Hematopoietic multipotent progenitor cell treated with erythropoietin and hydrocortisone succinate and interleukin-3 and kit ligand, for 6 days (in vitro differentiated cells): ENCODE measurements around the gene P2RY14.

Source experiments
- DNase-seq: peaks from one replicate; pipeline ENCODE4 v3.0.0-alpha.2; 2015

Gene P2RY14

DNA sequence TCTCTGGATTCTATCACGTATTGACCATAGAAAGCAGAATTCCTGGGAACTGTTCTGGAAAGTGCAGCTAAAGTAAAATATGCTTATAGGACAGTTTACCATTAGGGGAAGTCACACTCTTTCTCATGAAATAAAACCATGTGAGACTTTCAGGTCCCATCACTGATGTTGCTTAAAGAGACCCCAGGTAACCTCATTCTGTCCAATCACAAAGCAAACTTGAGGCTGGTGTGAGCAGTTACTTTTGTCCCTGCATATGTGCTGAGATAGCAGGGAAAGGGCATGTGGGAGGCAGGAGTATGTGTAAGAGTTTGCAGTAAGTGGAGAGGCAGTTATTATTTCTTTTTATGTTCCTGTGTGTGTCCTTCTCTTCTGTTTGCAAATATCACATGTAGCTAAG is 22.2 kb upstream of the P2RY14 start:
- no peak for DNase-seq

DNA sequence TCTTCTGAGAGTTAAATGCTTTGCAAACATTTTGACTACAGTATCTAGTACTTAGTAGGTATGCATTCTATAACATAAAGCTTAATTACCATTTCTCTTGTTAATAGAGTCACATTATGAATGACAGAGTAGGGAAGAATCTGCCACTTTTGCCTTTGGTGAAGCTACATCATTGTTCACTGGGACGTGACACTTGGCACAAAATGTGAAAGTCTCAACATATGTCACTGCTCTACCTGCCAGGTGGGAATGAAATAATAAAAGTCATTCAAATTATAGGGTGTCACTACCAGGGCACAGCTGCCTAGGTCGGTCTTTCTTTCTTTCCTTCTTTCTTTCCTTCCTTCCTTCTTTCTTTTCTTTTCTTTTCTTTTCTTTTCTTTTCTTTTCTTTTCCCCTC is 20.7 kb upstream of the P2RY14 start:
- DNase-seq: no peak

DNA sequence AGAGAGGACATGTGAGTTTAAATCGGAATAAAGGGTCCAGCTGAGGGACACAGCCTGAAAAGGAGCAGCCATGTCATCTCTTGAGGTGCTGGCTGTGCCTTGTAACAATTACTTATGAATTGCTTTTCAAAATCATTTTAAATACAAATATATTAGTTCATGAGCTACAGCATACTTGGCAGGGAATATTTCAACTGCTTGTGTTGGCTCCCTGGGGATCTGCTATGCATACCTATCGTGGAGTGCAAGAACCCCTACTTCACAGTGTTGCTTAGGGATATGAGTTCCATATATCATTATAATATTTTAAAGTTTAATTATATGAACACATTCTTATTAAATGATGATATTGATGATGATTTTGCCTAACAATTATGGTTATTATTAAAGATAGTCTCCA is 19.1 kb upstream of the P2RY14 start:
- DNase-seq: no peak

DNA sequence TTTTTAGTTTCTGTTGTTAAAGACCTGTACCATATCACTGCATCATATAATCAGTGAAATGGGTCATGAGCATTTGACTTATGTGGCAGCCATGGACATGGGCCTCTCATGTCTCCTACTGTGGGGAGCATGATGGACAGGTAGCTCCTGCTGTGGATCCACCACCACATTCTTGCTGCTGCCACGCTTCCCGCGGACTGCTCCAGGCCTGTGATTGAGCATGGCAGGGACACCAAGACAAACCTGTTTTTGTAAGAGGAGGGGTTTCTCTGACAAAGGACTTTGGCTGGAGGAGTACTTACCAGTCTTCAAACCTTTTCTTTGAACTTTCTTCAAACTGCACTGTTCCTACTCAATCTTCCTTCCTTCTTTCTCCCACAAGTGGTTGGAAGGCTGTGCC is 17.9 kb upstream of the P2RY14 start:
- DNase-seq: no peak

DNA sequence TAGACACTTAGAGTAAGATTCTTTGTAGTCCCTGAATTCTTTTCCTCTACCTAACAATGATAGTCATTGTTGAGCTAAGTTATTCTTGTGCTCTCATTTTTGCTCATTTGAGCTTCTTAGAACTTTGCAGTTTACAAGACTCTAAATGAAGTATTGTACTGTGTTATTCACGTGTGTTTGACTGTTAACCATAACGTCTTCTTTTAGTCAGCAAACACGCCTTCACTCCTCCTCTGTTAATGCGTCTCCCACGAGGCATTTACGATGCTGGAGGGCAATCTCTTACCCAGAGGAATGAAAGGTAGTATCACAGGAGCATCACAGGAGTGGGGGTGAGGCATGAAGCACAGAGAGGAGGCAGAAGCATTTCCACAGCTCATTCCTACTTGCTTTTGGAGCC is 14.8 kb upstream of the P2RY14 start:
- DNase-seq: no peak

DNA sequence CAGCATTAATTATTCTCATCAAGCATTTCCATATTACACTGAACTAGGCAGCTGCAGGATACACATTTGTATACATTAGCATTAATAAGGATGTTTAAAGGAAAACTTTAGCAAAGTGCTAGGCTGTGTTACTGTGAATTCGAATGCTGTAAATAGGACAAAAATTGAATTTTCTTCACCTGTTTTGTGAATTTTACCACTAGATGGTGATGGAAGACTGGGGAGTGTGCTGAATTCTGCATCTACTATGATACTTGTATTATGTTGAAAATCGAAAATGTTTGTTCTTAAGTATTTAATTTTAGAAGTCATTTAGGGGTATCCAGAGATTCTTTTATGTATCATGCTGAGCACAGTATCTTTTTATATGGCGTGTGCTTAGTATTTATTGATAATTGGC is 12.3 kb upstream of the P2RY14 start:
- peak; percentile 28 for DNase-seq

DNA sequence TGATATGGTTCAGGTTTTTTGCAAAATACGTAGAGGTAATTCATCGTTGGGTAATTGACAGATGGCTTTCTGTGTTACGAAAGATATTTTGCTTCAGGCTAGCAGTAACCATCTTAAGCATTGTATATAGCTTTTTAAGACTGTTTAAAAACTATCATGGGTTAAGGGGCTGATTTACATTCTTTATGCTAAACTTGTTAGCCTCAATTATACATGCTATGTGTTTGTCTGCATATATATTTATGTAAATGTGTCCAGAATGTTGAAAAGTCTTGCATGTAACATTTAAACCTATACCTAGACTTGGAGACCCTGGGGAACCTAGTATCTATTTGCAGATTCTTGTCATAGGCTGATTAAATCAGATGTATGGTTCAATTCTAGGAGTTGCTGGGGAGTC is 11.1 kb upstream of the P2RY14 start:
- no peak for DNase-seq

DNA sequence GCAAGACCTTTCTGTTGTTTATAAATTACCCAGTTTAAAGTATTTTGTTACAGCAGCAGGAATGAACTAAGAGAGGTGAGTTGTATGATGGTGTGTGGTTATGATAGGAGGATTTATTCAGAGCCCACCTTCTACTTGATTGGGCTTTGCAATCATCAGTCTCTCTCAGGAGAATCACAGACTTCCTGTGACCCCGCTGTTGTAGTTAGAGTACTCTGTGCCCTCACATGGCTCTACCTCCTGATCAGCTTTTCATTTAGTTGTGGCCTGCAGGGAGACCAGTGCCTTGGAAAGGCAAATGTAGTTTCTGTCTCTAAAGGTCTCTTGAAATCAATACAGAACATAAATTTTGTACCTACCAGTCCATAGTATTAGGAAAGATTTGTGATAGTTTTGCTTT is 7.6 kb upstream of the P2RY14 start:
- no peak for DNase-seq

DNA sequence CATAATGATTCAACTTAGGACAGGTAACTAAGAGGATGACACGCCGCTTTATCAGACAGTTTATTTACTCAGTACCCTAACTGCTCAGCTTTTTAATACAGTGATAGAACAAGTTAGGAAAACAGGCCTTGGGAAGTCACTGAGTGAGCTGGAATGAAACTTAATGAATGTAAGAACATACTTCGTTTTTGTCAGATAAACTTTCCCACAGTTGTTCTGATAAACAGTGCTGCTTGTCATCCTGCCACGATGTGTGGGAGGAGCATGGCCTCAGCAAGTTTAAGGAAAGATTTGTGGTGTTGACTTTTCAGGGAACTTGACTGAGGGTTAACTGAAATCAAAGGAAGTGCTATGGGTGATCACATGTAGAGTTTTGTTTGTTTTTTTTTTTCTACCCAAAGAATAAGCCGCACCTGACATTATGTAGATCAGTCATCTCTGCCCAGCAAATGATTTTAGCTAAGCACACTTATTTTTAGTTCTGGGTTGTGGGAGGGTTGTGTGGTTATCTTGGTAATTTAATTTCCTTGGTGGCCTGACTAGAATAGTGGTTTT is 5.6 kb upstream of the P2RY14 start:
- peak; percentile 63 for DNase-seq

DNA sequence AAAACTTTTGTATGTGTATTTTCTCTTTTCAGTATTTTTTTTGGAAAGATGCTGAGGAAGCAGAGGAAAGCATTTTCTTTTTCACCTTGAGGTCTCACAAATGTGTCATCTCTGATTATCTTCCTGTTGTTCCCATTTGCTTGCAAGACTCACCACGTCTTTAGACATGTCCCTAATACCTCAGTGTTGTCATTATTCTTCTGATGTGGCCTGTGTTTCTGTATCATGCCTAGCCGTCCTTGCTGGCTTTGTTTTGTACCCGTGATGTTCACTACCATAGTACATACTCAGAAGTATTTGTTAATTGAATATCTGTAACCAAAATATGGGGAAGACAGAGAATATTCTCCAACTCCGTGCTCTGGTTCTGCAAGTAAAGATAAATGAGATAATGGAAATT is 5.0 kb upstream of the P2RY14 start:
- DNase-seq: peak; percentile 5

DNA sequence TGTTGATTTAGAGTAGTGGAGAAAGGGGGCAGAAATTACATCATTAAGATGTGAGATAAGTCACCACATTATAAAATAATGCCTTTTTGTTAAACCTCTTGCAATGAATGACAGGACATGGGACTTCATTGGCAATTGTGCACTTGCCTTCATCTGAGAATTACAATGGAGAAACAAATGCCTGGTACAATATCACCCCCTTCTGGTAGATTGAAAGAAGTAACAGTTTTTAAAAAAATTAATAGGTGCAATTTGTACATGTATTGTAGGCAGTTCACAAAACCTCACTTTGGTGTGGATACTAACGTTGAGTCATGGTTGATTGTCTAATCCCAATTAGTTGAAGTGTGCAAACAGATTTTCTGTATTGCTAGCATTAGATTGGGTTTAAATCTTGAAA is 4.6 kb upstream of the P2RY14 start:
- peak; percentile 83 for DNase-seq

DNA sequence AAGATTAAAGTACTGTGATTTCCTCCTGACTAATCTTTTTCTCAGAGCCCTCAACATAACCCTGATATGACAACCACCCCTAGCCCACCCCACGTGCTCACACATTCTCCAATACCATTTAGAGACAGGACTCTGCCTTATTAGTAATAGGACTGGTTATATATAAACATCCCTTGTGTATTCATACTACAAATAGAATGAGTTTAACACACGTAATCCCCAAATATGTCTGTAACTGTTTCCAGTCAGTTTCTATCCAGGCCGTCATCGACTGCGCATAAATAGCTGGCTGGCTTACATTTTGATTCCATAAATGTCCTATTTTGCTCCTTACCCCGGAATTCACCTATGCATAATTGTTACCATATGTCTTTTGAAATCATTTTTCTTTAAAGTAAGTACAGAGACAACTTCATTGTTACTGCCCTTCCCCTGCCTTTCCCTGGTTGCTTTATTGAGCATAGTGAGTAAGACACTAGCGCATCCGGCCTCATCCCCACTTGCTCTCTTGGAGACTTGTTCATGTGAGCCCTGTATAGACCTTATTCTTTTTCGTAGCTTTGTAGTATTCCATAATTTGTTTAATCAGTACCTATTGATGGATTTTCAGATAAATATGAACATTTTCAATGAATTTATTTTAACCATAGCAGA is 3.5 kb upstream of the P2RY14 start:
- DNase-seq: no peak

DNA sequence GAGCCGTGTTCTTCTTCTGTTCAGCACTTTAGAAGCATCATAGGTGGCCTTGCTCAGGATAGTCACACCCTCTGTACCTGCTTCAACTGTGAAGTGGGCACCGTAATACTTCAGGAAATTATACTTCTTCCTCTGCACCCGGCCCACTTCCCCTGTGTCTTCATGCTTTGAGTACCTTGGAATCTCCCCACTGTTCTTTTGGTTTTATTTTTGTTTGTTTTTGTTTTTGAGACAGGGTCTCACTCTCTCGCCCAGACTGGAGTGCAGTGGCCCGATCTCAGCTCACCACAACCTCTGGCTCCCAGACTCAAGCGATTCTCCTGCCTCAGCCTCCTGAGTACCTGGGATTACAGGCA is 1.7 kb downstream of the P2RY14 start:
- DNase-seq: no peak

DNA sequence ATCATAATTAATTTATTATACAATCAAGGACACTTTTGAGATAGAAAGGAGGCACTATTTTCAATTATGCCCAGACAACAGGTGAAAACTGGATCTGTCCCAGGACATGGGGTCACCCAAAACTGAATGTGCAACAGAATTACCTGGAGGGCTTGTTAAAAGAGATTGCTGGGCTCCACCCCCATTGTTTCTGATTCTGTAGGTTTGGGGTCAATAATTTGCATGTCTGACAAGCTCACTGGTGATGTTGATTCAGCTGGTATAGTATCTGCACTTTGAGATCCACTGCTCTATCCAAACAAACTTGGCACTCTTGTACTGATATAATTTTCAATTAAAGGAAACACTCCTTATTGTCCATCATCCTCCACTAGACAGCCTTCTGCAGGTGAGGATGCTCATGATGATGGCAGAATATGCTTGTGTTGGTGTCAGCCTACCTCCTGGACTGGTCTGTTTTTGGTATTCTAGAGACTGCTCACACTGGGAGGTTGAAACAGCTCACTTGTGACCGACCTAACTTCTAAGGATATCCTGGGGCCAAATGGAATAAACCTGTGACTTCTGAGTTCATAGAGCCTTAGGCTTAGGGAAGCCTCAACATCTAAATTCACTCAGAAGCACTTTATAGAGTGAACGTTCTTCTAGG is 2.2 kb downstream of the P2RY14 start:
- no peak for DNase-seq

DNA sequence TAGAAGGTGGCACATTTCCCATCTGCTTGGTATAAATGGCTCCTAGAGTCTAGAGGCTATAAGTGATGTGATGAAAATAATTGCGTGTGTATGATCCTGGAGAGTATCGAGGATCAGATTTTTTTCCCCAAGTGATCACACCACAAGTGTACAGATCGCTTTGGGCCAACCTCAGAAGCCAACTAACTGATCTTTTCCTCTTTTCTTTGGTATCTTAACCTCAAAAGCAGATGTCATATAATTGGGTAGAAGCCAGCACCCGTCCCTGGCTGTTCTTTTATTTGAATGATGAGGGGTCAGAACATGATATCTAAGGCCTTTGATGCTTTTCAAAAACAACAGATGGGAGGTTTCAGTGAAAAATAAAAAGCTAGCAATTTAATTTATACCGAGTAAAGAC is 3.3 kb downstream of the P2RY14 start:
- DNase-seq: peak; percentile 53

DNA sequence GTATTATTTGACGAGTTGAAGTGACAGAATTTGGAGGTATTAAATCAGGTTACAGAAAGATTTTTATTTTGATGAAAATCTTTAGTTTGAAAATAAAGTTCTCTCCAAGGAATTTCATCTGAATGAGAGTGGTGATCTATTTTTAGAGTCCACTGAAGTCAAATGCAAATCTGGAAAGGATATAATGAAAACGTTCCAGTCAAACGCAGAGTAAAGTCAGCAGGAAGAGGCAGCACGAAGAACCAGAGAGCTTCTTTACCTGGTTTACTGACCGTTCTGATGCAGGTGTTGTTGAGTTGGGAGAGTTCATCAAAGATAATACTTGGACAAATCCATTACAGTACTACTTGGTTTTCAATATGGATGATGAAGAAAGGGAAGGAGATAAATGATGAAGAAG is 8.7 kb downstream of the P2RY14 start:
- no peak for DNase-seq

DNA sequence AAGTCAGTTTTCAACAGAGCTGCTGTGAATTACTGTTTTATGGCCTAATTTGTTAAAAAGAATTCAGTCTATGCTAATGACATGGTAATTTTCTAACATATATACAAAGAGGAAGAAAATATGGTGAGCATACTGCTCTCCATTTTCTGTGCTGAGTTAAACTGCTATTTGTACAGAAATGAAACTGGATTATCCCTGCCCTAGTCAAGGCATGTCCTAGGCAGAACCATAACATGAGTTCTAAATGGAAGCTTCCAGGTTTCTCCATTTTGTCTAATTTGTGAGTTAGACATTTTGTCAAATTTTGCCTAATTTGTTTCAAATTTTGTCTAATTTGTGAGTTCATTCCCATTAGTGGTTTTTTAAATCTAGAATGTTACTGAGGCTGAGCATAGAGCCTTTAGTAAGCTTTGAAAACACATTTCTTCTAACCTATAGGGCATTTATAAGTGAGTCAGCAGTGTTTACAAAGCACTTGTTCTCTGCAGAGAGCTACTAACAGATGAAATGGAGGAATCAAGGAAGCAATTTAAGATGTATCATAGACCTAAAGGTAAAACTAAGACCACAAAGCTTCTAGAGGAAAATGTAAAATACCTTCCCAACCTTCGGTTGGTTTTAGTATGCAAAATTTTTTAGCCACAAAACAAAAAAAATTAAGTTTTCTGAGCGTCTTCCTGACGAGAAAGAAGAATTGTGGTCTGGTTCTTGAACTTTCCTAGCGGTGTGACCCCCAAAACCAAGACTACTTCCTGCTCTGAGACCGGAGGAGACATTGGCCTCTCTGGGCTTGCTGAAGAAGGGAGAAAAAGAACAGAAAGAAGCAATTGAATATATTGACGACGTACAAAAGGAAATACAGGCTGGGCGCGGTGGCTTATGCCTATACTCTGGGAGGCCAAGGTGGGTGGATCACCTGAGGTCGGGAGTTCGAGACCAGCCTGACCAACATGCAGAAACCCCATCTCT is 9.8 kb downstream of the P2RY14 start:
- no peak for DNase-seq

DNA sequence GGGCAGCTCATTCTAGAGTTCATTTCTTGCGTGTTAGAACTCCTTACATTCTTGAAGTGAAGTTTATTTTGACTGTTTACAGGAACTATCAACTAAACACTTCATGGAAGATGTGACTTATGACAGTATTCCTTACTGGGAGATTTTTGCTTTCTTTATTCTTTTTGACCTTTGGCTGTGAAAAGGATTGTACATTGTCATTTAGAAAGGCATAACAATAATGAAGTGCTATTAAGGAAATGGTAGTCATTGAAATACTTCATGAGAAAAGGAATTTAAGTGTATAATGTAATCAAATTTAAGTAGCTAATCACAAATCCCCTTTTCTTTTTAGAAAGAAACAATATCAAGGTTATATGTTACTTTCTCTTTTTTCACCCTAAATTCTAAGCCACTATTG is 11.3 kb downstream of the P2RY14 start:
- no peak for DNase-seq

DNA sequence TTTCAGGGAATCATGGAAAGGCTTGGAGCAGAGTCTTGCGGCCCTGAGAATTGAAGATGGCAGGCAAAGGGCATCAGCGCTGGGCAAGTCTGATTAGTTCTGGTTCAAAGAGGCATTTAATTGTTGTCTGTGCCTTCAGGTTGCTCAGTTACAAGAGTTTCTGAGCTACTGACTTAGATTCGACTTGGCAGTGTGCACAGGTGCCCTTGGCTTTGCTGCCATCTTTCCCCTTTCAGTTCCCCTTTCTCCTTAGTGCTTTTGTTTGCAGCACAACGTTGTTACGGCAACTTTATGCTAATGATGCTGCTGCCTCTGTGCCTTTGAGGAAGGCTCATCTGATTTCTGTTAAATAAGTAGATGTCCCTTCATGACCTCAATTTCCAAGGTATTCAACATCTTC is 12.5 kb downstream of the P2RY14 start:
- peak; percentile 68 for DNase-seq

DNA sequence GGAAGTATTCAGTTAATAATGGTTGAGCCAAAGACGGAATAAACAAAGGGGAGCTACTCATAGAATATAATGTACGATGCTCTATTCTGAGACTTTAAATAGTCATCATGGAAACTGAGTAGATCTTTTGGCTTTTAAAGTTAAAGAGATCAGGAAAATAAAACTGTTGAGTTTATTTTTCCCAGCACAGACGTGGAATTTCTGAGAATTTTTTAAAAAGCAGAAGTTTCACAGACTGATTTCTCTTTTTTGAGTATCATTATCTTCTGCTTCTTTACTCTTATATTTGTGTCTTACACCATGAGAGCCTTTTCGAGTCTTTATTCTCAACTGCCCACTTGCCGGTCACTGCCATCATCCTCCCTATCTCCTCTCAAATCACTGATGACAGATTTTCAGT is 13.2 kb downstream of the P2RY14 start:
- DNase-seq: peak; percentile 38

DNA sequence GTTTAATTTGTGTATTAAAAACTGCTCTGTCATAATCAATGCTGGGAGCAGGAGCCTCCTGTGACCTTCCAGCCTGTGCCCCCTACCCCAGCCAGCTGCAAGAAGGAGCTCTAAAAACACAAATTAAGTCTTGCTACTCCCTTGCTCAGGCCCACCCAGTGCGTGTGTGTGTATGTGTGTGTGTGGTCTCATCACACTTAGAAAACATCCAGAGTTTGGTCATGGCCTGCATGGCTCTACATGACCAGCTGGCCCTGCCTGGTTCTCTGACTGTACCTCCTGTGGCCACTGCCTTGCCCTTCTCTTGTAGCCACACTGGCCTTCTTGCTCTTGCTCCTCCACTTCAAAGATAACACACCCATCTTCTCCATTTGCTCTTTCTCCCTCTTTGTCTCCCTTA is 13.7 kb downstream of the P2RY14 start:
- DNase-seq: no peak

DNA sequence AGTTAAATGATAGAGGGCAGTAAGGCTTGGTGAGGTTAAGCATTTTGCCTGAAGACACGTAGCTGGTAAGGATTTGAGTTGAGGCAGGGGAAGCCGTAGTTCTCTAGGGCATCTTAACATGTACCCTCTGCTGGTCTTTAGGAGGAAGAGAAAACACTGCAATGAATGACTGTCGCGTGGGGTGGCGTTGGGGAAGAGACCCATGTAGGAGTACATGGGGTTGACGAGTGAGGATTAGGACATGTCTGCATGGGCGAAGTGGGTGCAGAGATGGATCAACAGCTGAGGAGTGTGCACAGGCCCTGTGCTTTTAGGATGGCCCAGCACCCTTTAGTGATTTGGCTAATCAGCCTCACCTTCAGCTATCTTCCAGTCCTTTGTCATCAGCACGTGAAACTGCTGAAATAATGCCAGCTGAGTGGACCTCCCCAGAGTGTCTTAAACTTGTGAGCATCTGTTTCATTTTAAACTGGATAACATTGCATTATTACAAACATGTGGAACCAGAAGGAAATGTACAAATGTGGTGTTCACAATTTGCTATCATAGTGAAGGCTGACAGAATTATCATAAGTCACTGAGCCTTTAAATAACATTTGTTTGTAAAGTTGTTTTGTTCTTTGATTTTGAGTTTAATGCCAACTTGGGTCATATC is 15.3 kb downstream of the P2RY14 start:
- DNase-seq: no peak

DNA sequence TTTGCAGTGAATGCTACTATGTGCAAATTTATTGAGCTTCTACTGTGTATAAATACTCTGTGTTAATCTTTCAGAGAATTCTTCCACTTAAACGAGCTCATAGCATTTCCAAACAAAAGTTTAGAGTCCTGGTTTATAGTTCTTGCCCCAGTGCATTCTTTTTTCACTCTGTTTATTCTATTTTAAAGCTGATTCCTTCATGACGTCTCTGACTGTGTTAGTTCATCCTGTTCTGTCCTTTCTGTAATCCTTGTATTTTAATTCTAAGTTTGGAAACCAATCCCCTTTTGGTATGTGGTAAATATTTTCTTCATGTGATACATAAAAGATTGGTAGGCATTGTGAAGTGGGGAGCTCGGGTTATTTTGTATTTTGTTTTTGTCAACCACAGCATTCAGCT is 18.7 kb downstream of the P2RY14 start:
- no peak for DNase-seq
